GM12878 (cell line): ENCODE data around the gene FAM193B. TPM values are rescaled to one million over a fixed set of nuclear protein-coding genes. Genes with fewer than 3 reads are reported as not detected.
A peak's percentile ranks its signal among the peaks of the same experiment; 100 is the strongest.

Experiments
- ATAC-seq: fragments of 200-7000 bp; cut with Tn5 transposase; 3 replicates; pipeline ENCODE4 v1.9.1; 2020; ENCODE audit warnings: mild to moderate bottlenecking, moderate library complexity
- BruUV-seq: library from RNA; stranded (reverse); fragments of 400-500 nt; replicated peaks from 2 replicates; lab custom pipeline; 2021; lab: Mats Ljungman, UMichigan
- CTCF ChIA-PET: fragments of 300-600 bp; sonication (Branson Sonifier 250); formaldehyde crosslinking; extraction: SDS; loops from one replicate; lab custom pipeline; 2021; ENCODE audit warnings: inconsistent platforms; lab: Yijun Ruan, JAX
- POLR2A ChIA-PET: fragments of 350-600 bp; formaldehyde crosslinking; extraction: SDS; loops from one replicate; lab custom pipeline; 2021; ENCODE audit warnings: inconsistent platforms; lab: Charles Lee
- RAD21 ChIA-PET: fragments of 300-600 bp; sonication (Branson Sonifier 250); formaldehyde crosslinking; loops from one replicate; lab custom pipeline; 2023; ENCODE audit warnings: antibody characterized with exemption; ENCODE audit not compliant: unreplicated experiment; lab: Charles Lee
- SMC1A ChIA-PET: fragments of 300-600 bp; sonication (Branson Sonifier 250); formaldehyde crosslinking; loops from one replicate; lab custom pipeline; 2023; ENCODE audit not compliant: unreplicated experiment, uncharacterized antibody; lab: Charles Lee
- DNase-seq: peaks from one replicate; pipeline ENCODE4 v3.0.0-alpha.2; 2011; ENCODE audit warnings: low read depth, low spot score
- FAIRE-seq: peaks from 3 replicates; lab custom pipeline; 2011; peaks lifted over from hg19 to GRCh38; lab: Jason Lieb, UNC
- H2AFZ ChIP-seq: 2 replicates; pipeline ENCODE4 v1.6.0; 2011; ENCODE audit warnings: low read depth, low read length, control low read depth; ENCODE audit not compliant: control insufficient read depth
- H3K27ac ChIP-seq: 2 replicates; pipeline ENCODE4 v1.5.1; 2011; ENCODE audit warnings: control low read depth; ENCODE audit not compliant: control insufficient read depth, insufficient read depth
- H3K27me3 ChIP-seq, 2 experiments: replicated peaks in 1 of 2; 2 replicates each; pipeline versions ENCODE4 v1.6.0 to v1.6.1; 2011; ENCODE audit warnings: low read length in 1 of 2; ENCODE audit not compliant: control insufficient read depth in 2 of 2, insufficient read depth in 2 of 2
- H3K36me3 ChIP-seq, 2 experiments: 2 replicates each; pipeline ENCODE4 v1.5.1; 2011; ENCODE audit warnings: low read length in 1 of 2; ENCODE audit not compliant: control insufficient read depth in 2 of 2, insufficient read depth in 2 of 2
- H3K4me1 ChIP-seq: 2 replicates; pipeline ENCODE4 v1.6.1; 2011; ENCODE audit warnings: mild to moderate bottlenecking, low read length, moderate library complexity, mixed read lengths; ENCODE audit not compliant: control insufficient read depth, insufficient read depth
- H3K4me2 ChIP-seq: 2 replicates; pipeline ENCODE4 v1.6.0; 2011; ENCODE audit warnings: control low read depth; ENCODE audit not compliant: control insufficient read depth, insufficient read depth
- H3K4me3 ChIP-seq: fragments of 200-600 bp; sonication (generic); 2 replicates; pipeline ENCODE4 v1.5.1; 2016
- H3K79me2 ChIP-seq: 2 replicates; pipeline ENCODE4 v1.6.0; 2011; ENCODE audit warnings: low read length; ENCODE audit not compliant: control insufficient read depth, insufficient read depth
- H3K9ac ChIP-seq: 2 replicates; pipeline ENCODE4 v1.8.0; 2011; ENCODE audit warnings: low read length, control low read depth, mixed read lengths; ENCODE audit not compliant: control insufficient read depth, insufficient read depth
- H3K9me3 ChIP-seq: replicated peaks from 3 replicates; pipeline ENCODE4 v1.5.1; 2011; ENCODE audit warnings: mild to moderate bottlenecking, low read length; ENCODE audit not compliant: control insufficient read depth, insufficient read depth
- H4K20me1 ChIP-seq: 2 replicates; pipeline ENCODE4 v1.6.0; 2011; ENCODE audit not compliant: control insufficient read depth, insufficient read depth
- ASH2L ChIP-seq: fragments of 300-600, 200-600 bp; sonication (generic); IDR thresholded peaks from 2 replicates; pipeline ENCODE4 v1.6.1; 2017; ENCODE audit warnings: low read depth, mild to moderate bottlenecking, borderline replicate concordance
- NFIC ChIP-seq: IDR thresholded peaks from 2 replicates; pipeline ENCODE4 v1.6.1; 2012; ENCODE audit warnings: low read depth, mild to moderate bottlenecking, inconsistent platforms, low read length, moderate library complexity
- NFYB ChIP-seq: IDR thresholded peaks from 2 replicates; pipeline ENCODE4 v1.6.1; 2011; ENCODE audit warnings: low read depth, mild to moderate bottlenecking, low read length, improper control_type of control experiment, moderate library complexity; ENCODE audit not compliant: insufficient read depth
- POLR2A ChIP-seq: IDR thresholded peaks from 2 replicates; pipeline ENCODE4 v1.6.1; 2011; ENCODE audit warnings: low read depth, mild to moderate bottlenecking, low read length
- ZNF217 ChIP-seq: fragments of 450-650 bp; IDR thresholded peaks from 2 replicates; pipeline ENCODE4 v1.6.1; 2017; ENCODE audit warnings: antibody characterized with exemption, mild to moderate bottlenecking
- ZNF24 ChIP-seq: fragments of 450-650 bp; IDR thresholded peaks from 2 replicates; pipeline ENCODE4 v1.6.1; 2017; ENCODE audit warnings: antibody characterized with exemption, mild to moderate bottlenecking
- ZNF274 ChIP-seq: IDR thresholded peaks from one replicate; pipeline ENCODE4 v1.8.0; 2011; ENCODE audit not compliant: insufficient read length, insufficient read depth
- WGBS: methylation state at CpG from one replicate; pipeline ENCODE4 v1.1.6; 2016; ENCODE audit warnings: low lambda C conversion rate; ENCODE audit not compliant: insufficient replicate concordance, insufficient coverage; ENCODE audit errors: missing lambda C conversion rate; 5-methylcytosine and 5-hydroxymethylcytosine counted together
- in situ Hi-C: fragments of 300-500 bp; cut with MboI; formaldehyde crosslinking; loops from 9 replicates; pipeline ENCODE4 v1.14.3; 2018; ENCODE audit warnings: mixed read lengths
- intact Hi-C: fragments of 100-400 bp; cut with micrococcal nuclease; formaldehyde crosslinking; loops from one replicate; pipeline ENCODE4 v1.14.2; 2022; ENCODE audit not compliant: unreplicated experiment
- polyA plus RNA-seq, 11 experiments: library from polyadenylated mRNA; depleted of rRNA in 4 of 11; unstranded in 6 of 11; stranded (reverse) in 5 of 11; fragments of >200 nt; fragmentation: Nextera tagmentation in 4 of 11; fragmentation: Illumina TruSeq in 1 of 11; extraction: Ambion mirVana in 4 of 11; extraction: Trizol in 1 of 11; gene quantifications; 1 replicate in 1 of 11; 2 replicates in 10 of 11; pipeline versions ENCODE4 v1.2.1 to v1.2.3, GENCODE V29; 2011 to 2016; ENCODE audit warnings: inconsistent platforms in 2 of 11, missing spikeins in 2 of 11, low read depth in 1 of 11
- total RNA-seq, 4 experiments: library from RNA; depleted of rRNA in 3 of 4; stranded (reverse); fragments of >200 nt in 3 of 4; fragmentation: Illumina TruSeq in 1 of 4; extraction: Trizol in 1 of 4; gene quantifications; 2 replicates each; pipeline versions ENCODE4 v1.2.1 to v1.2.3, GENCODE V29; 2013 to 2021
- TF ChIP-seq, protein P1 (sequence below): IDR thresholded peaks from 2 replicates; pipeline ENCODE4 v1.6.1; 2012; ENCODE audit warnings: low read depth, low read length, improper control_type of control experiment
- TF ChIP-seq, protein P2 (sequence below): fragments of 450-650 bp; IDR thresholded peaks from 2 replicates; pipeline ENCODE4 v1.6.1; 2017; ENCODE audit warnings: mild to moderate bottlenecking
- TF ChIP-seq, protein P3 (sequence below): fragments of 450-650 bp; IDR thresholded peaks from 2 replicates; pipeline ENCODE4 v1.6.1; 2016; ENCODE audit warnings: mild to moderate bottlenecking, moderate library complexity, borderline replicate concordance
- TF ChIP-seq, protein P4 (sequence below): IDR thresholded peaks from 2 replicates; pipeline ENCODE4 v1.6.1; 2012; ENCODE audit warnings: low read depth, low read length, improper control_type of control experiment
- TF ChIP-seq, protein P5 (sequence below): fragments of 450-650 bp; formaldehyde crosslinking; IDR thresholded peaks from 2 replicates; pipeline ENCODE4 v1.5.0; 2022; ENCODE audit warnings: mild to moderate bottlenecking, missing genetic modification characterization

The FAM193B gene
- total and polyA plus RNA-seq, 10 of the 15 experiments (the other 5 are each of a cell fraction or from before 2014, with no cell fraction given) = 3.3 to 47.0 (median 25.1) TPM

DNA sequence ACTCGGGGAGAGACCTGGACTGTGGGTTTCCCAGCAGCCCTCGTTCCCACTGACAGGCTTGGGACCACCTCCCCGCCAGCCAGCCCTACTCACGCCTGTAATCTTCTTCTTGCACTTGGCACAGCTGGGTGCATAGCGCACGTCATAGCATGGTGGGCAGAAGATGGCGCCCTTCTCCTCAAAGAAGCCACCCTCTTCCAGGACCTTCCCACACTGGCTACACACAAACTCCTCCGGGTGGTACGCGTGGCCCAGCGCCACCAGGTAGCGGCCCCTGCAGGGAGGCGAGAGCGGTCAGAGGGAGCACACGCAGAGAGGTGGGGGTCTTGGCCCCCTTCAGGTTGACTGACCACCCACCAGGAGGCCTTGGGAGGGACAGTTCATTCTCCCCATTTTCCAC, 66.4 kb downstream of the FAM193B start (continued):
- TF ChIP-seq, protein P1, sequence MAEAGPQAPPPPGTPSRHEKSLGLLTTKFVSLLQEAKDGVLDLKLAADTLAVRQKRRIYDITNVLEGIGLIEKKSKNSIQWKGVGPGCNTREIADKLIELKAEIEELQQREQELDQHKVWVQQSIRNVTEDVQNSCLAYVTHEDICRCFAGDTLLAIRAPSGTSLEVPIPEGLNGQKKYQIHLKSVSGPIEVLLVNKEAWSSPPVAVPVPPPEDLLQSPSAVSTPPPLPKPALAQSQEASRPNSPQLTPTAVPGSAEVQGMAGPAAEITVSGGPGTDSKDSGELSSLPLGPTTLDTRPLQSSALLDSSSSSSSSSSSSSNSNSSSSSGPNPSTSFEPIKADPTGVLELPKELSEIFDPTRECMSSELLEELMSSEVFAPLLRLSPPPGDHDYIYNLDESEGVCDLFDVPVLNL = no peak
- TF ChIP-seq, protein P2, sequence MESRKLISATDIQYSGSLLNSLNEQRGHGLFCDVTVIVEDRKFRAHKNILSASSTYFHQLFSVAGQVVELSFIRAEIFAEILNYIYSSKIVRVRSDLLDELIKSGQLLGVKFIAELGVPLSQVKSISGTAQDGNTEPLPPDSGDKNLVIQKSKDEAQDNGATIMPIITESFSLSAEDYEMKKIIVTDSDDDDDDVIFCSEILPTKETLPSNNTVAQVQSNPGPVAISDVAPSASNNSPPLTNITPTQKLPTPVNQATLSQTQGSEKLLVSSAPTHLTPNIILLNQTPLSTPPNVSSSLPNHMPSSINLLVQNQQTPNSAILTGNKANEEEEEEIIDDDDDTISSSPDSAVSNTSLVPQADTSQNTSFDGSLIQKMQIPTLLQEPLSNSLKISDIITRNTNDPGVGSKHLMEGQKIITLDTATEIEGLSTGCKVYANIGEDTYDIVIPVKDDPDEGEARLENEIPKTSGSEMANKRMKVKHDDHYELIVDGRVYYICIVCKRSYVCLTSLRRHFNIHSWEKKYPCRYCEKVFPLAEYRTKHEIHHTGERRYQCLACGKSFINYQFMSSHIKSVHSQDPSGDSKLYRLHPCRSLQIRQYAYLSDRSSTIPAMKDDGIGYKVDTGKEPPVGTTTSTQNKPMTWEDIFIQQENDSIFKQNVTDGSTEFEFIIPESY = 0 out of 2 replicates have a peak, but pooled peaks have one; percentile 35
- no peak for TF ChIP-seq ZNF24
- TF ChIP-seq ASH2L = no peak
- TF ChIP-seq POLR2A = 0 out of 2 replicates have a peak, but pooled peaks have one; percentile 26

DNA sequence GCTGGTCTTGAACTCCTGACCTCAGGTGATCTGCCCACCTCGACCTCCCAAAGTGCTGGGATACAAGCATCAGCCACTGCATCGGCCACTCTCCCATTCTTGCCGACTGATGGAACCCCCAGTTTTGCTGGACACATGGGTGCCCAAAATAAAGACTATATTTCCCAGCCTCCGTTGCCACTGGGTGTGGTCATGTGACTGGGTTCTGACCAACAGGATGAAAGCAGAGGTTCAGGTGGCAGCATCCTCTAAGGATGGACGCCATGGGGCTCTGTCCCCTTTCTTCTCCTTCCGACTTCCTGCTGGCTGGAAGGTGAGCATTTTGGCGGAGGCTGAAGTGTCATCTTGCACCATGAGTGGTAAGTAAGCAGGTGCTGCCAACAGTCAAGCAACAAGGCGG, 67.2 kb downstream of the FAM193B start:
- intact Hi-C loops = no loop called here
- FAIRE-seq = no peak
- H3K27me3 ChIP-seq = no peaks in the 10 kb centered on the region
- DNase-seq = no peak
- no TSS peak for BruUV-seq
- no peak overlapping the region for H3K9ac ChIP-seq
- H3K9me3 ChIP-seq = no peaks in the 10 kb centered on the region
- RAD21 ChIA-PET = no interaction called here
- H4K20me1 ChIP-seq = no peaks in the 10 kb centered on the region
- no peak for TF ChIP-seq ZNF217
- TF ChIP-seq, protein P3, sequence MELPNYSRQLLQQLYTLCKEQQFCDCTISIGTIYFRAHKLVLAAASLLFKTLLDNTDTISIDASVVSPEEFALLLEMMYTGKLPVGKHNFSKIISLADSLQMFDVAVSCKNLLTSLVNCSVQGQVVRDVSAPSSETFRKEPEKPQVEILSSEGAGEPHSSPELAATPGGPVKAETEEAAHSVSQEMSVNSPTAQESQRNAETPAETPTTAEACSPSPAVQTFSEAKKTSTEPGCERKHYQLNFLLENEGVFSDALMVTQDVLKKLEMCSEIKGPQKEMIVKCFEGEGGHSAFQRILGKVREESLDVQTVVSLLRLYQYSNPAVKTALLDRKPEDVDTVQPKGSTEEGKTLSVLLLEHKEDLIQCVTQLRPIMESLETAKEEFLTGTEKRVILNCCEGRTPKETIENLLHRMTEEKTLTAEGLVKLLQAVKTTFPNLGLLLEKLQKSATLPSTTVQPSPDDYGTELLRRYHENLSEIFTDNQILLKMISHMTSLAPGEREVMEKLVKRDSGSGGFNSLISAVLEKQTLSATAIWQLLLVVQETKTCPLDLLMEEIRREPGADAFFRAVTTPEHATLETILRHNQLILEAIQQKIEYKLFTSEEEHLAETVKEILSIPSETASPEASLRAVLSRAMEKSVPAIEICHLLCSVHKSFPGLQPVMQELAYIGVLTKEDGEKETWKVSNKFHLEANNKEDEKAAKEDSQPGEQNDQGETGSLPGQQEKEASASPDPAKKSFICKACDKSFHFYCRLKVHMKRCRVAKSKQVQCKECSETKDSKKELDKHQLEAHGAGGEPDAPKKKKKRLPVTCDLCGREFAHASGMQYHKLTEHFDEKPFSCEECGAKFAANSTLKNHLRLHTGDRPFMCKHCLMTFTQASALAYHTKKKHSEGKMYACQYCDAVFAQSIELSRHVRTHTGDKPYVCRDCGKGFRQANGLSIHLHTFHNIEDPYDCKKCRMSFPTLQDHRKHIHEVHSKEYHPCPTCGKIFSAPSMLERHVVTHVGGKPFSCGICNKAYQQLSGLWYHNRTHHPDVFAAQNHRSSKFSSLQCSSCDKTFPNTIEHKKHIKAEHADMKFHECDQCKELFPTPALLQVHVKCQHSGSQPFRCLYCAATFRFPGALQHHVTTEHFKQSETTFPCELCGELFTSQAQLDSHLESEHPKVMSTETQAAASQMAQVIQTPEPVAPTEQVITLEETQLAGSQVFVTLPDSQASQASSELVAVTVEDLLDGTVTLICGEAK = no peak
- TF ChIP-seq, protein P4, sequence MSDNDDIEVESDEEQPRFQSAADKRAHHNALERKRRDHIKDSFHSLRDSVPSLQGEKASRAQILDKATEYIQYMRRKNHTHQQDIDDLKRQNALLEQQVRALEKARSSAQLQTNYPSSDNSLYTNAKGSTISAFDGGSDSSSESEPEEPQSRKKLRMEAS = no peak
- no peak for TF ChIP-seq ZNF274
- TF ChIP-seq NFIC = no peak
- TF ChIP-seq, protein P5, sequence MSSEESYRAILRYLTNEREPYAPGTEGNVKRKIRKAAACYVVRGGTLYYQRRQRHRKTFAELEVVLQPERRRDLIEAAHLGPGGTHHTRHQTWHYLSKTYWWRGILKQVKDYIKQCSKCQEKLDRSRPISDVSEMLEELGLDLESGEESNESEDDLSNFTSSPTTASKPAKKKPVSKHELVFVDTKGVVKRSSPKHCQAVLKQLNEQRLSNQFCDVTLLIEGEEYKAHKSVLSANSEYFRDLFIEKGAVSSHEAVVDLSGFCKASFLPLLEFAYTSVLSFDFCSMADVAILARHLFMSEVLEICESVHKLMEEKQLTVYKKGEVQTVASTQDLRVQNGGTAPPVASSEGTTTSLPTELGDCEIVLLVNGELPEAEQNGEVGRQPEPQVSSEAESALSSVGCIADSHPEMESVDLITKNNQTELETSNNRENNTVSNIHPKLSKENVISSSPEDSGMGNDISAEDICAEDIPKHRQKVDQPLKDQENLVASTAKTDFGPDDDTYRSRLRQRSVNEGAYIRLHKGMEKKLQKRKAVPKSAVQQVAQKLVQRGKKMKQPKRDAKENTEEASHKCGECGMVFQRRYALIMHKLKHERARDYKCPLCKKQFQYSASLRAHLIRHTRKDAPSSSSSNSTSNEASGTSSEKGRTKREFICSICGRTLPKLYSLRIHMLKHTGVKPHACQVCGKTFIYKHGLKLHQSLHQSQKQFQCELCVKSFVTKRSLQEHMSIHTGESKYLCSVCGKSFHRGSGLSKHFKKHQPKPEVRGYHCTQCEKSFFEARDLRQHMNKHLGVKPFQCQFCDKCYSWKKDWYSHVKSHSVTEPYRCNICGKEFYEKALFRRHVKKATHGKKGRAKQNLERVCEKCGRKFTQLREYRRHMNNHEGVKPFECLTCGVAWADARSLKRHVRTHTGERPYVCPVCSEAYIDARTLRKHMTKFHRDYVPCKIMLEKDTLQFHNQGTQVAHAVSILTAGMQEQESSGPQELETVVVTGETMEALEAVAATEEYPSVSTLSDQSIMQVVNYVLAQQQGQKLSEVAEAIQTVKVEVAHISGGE (CRISPR knock-in tag) = no peak
- no peak for TF ChIP-seq NFYB
- TF ChIP-seq, all 136 proteins: peak for 0
- SMC1A ChIA-PET = no interaction called here
- H3K36me3 ChIP-seq = peaks cover 0 to 6% of the 10 kb centered on the region in 2 experiments; a peak in 2 of 4 replicates
- 84% methylated on average over 8 of the region's 8 CpGs for WGBS
- H3K27ac ChIP-seq = no peak overlapping the region
- CTCF ChIA-PET = no interaction called here
- H3K4me1 ChIP-seq = no peaks in the 10 kb centered on the region
- H3K4me3 ChIP-seq = no peak overlapping the region
- in situ Hi-C loops = no loop called here
- H3K4me2 ChIP-seq = no peak overlapping the region
- POLR2A ChIA-PET = no interaction called here
- H3K79me2 ChIP-seq = no peaks in the 10 kb centered on the region
- no peak for ATAC-seq
- H2AFZ ChIP-seq = no peak overlapping the region
